NCI-H2227 (cell line): ENCODE data around the gene HNRNPH3.
"Not testable (repeated sequence)": the region's sequence is repeated elsewhere in the genome, so short reads cannot be mapped to it uniquely, and the experiment has no call there.

Source experiments
- DNase-seq: peaks from one replicate; lab custom pipeline; 2025; ENCODE audit not compliant: unreplicated experiment; lab: John Stamatoyannopoulos, UW

The HNRNPH3 gene, protein sequence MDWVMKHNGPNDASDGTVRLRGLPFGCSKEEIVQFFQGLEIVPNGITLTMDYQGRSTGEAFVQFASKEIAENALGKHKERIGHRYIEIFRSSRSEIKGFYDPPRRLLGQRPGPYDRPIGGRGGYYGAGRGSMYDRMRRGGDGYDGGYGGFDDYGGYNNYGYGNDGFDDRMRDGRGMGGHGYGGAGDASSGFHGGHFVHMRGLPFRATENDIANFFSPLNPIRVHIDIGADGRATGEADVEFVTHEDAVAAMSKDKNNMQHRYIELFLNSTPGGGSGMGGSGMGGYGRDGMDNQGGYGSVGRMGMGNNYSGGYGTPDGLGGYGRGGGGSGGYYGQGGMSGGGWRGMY

GRCh38 chr10:68331455-68332258 is at the start of gene HNRNPH3:
Gene HNRNPH3 (plus strand): TSS chr10:68332064. CDS start chr10:68337222, 5,158 bp downstream.
- peak; percentile 96 for DNase-seq

GRCh38 chr10:68284062-68285001 is 47.5 kb upstream of the HNRNPH3 start:
- peak; percentile 71 for DNase-seq

- DNase-seq = no peak
These were observed 43.1 kb upstream of the HNRNPH3 start for GRCh38 chr10:68288717-68289116.

DNA sequence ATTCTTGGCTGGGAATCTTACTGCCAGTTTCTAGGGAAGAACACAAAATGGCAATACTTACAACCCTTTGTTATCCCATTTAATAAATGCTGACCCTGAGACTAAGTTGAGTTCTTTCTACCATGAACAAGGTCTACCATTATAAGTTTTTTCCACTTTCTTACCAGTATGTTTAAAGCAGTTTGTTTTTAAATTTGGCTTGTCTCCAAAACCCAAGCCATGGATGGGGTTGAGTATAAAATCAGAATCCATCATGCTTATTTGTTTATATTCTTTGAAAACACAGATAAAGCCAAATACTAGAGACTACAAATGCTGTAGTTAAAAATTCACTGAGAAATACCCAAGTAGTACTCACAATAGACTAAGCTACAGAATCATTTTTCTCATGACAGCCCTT is 41.1 kb upstream of the HNRNPH3 start:
- DNase-seq = no peak

DNA sequence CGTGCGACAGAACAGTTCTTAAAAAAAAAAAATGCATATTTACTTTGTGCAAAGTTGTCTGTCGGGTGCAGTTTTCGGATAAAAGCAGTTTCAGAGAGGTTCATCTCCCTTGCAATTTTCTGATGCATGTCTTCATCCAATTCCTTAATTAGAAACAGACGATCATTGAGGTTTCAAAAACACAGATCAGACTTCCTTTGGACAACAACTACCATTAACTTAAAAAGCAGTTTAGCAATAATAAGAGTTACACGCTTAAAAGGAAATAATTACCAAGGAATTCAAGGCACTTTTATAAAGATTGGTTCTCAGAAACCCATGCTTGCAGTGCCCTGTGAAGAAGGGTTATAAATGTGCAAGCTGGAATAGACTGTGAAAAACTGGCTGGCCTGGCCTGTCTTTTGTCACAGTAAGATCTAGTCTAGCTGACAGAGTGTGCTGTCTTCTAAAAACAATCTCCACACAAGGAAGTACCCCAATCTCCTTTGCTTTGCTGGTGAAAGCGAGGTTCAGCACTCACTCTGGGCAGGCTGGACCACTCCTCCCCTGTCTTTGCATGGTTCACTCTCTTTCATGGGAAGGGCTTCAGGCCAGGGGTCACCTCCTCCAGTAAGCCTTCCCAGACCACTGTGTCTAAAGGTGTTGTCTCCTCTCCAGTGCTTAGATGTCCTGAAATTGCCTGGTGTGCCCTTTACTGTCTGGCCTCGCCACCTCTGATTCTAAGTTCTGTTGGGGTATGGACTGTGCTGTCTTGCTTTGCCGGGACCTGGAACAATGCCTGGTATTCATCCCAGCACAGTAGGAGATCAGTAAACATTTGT is 34.8 kb upstream of the HNRNPH3 start:
- no peak for DNase-seq

DNA sequence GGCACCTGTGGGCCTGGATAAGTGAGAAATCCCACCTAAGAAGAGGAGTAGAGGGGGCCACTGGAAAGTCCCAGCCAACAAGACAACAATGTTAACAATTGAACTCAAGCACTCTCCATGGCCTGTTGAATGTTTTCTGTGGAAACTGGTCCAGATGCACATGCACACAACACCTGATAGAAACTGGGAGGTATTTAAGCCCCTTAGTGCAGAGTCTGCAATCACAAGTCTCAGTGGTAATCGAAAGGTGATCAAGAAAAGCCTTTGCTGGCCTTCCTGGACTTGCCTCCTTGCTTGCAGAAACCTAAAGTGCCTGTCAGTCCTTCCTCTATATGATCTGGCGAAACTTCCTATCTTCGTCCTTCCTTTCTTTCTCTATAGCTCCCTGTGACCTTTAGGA is 30.6 kb upstream of the HNRNPH3 start:
- DNase-seq = no peak

GRCh38 chr10:68301790-68302502 is 29.9 kb upstream of the HNRNPH3 start:
- peak; percentile 52 for DNase-seq

GRCh38 chr10:68302503-68302823 is 29.4 kb upstream of the HNRNPH3 start:
- DNase-seq = no peak

- no peak for DNase-seq
These were observed 29.0 kb upstream of the HNRNPH3 start for GRCh38 chr10:68302871-68303270.

GRCh38 chr10:68303849-68304412 is 27.9 kb upstream of the HNRNPH3 start:
- DNase-seq = no peak

GRCh38 chr10:68305854-68306253 is 26.0 kb upstream of the HNRNPH3 start:
- DNase-seq = no peak

- DNase-seq = no peak
These were observed 21.3 kb upstream of the HNRNPH3 start for GRCh38 chr10:68310531-68310930.

- not testable (repeated sequence) for DNase-seq
These were observed 16.9 kb upstream of the HNRNPH3 start for GRCh38 chr10:68314930-68315329.

- no peak for DNase-seq
These were observed 16.3 kb upstream of the HNRNPH3 start for GRCh38 chr10:68315582-68315981.

- no peak for DNase-seq
These were observed 13.4 kb upstream of the HNRNPH3 start for GRCh38 chr10:68318331-68319059.

DNA sequence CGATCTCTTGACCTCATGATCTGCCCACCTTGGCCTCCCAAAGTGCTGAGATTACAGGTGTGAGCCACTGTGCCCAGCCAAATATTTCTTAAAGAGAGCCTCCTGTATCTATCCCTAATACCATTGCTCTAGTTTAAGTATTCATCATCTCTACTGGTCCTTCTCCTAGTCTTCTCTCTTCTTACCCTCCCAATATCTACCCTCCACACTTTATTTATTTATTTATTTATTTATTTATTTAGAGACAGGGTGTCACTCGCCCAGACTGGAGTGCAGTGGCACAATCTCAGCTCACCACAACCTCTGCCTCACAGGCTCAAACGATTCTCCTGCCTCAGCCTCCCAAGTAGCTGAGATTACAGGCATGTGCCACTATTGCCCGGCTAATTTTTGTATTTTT is 7.5 kb upstream of the HNRNPH3 start:
- DNase-seq = not testable (repeated sequence)

GRCh38 chr10:68327889-68328786 is 3.7 kb upstream of the HNRNPH3 start:
- DNase-seq = peak; percentile 55

- no peak for DNase-seq
These were observed 2.4 kb upstream of the HNRNPH3 start for GRCh38 chr10:68329506-68329861.
